CD4-positive, alpha-beta T cell treated with Interleukin-12 subunit alpha and Interleukin-12 subunit beta, for 1 hour (primary cell): ENCODE results near the gene BMP5.
"Not testable (repeated sequence)": the region's sequence is repeated elsewhere in the genome, so short reads cannot be mapped to it uniquely, and the experiment has no call there.

Experiments
- DNase-seq: peaks from one replicate; pipeline ENCODE4 v3.0.0-alpha.2; 2020

The BMP5 gene

GRCh38 chr6:55875400-55875799, at the start of gene BMP5:
Gene BMP5 (minus strand): TSS chr6:55875590. CDS start chr6:55874865, 725 bp downstream.
- no peak for DNase-seq

DNA sequence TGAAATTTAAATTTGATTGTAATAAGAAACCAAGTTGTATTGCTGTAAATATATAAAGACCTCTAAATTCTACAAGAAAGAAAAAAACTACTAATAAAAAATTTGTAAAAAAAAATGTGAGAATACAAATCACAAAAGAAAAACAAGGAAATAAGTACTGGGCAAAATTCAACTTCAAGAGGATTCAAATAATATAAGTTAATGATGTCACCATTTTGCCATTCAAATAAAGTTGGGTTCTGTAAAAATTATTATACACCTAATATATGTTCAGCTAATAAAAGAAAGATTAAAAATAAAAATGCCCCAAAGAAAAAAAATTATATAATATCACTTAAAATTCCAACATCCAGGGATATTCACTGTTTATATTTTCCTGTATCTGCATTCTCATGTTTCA, 47.0 kb upstream of the BMP5 start:
- DNase-seq: no peak

DNA sequence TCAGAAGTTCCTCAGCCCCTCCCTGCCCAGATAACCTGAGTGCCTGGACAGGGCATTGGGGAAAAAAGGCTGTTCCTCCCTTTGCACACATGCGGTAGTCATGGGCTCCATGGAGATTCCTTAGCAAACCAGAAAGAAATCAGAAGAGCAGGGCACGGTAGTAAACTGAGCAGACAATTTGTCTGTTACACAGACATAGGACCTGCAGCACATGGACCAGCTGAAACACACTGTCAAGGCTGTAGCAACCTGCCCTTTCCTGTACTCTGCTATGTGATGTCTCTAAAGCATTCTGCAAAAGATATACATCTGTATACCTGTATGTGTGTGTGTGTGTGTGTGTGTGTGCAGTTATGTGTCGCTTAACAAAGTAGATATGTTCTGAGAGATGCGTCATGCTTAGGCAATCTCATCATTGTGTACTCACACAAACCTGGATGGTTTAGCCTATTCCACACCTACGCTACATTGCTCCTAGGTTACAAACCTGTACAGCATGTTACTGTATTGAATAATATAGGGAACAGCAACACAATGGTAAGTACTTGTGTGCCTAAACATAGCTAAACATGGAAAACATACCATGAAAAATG, 44.4 kb upstream of the BMP5 start:
- DNase-seq: no peak

DNA sequence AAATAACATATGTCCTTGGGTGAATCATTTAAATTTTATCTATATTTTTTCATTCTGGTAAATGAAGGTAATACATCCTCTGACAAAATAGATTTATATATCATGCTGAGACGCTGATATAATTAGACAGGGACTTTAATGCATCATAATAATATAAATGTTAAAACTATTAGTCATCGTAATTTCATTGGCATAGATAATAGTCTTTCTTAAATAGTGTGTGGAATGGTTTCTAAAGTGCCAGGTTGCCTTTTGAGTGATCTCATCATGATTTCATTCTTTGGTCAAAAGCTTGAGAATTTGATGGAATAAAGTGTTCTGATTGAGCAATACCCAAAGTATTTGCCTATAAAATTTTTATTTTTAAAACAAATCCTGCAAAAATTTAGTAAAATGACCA, 43.2 kb upstream of the BMP5 start:
- no peak for DNase-seq

GRCh38 chr6:55917751-55918415, 42.5 kb upstream of the BMP5 start:
- DNase-seq: no peak

GRCh38 chr6:55916188-55916587, 40.8 kb upstream of the BMP5 start:
- DNase-seq: no peak

DNA sequence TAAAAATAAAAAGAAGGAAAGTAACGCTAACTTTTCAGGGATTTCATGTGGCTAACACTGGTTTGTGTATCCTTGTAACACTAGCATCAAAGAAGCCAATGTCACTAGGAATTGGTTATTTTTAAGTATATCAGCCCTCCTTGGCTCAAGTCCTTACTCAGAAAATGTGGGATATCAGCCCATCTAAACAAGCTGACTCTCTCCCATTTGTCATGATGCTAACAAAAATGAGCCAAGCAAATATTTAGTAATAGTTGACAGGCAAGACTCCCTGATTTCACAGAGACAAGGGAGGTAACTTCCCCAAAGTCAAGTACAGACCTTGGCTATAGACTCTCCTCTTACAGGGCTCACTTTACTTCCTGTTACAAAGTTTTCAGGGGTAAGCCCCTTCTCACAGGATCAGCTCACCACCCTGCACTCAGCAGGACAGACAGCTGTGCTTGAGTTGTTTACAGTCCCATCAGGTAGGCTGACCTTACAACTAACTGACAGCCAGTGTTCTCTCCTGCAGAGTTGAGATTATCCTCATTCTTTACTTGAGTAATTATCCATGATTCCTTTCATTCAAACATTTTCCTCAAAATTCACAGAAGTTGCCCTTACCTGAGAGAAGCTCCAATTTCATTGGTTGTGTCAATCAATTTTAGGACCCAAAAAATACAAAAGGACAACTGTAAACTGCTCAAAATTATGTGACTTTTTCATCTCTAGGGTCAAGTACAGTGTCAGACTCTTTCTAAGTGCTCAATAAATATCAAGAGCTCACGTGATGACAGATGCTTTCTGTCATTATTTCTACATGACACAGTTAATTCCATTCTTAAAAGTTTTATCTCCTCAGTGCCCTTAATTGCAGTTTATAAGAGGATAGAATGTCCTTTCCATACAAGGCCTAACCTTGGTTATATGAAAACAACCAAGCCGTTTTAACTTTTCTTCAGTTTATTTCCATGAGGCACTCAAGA, 38.1 kb upstream of the BMP5 start:
- no peak for DNase-seq

DNA sequence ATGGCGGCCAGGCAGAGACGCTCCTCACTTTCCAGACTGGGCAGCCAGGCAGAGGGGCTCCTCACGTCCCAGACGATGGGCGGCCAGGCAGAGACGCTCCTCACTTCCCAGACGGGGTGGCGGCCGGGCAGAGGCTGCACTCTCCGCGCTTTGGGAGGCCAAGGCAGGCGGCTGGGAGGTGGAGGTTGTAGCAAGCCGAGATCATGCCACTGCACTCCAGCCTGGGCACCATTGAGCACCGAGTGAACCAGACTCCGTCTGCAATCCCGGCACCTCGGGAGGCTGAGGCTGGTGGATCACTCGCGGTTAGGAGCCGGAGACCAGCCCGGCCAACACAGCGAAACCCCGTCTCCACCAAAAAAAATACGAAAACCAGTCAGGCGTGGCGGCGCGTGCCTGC, 35.1 kb upstream of the BMP5 start:
- not testable (repeated sequence) for DNase-seq

- not testable (repeated sequence) for DNase-seq
These were observed 34.5 kb upstream of the BMP5 start for GRCh38 chr6:55909911-55910310.

DNA sequence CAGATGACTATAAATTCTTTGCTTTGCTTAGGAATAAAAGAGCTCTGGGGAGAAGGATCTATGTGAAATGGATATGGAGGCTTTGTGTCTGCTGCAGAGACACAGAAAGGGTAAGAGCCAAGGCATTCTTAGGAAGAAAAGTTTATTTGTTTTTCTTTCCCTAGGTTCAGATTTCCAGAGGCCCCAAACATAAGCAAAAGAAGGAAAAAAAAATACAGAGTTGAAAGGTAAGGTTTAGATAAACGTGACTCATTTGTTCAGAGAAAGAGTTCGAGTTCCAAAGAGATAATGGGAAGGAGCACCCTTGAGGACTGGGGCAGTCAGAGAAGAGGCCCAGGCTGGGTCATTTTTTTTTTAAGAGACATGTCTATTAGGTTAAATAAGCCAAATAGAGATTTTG, 27.4 kb upstream of the BMP5 start:
- no peak for DNase-seq

DNA sequence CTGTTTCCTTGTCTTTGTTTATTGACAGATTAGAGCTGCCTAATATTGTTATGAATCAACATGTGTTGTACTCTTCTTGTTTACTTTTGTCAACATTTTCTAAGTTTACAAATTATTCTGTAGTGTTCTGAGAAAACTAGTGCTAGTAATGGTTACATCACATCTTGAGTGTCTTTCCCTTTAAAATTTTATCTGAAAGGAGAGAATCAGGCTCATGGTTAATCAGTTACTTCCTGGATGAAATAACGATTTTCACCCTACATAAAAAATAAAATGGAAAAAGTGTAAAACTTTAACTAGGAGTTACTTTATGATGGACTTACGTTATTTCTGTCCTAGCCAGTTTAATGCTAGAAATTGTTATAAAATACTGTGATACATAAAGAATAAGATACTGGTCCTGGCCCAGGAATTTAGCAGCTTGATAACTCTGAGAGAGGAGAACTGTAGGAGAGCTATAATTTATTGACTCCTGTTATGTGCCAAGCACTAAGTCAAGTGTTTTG, 26.4 kb upstream of the BMP5 start:
- DNase-seq: no peak

DNA sequence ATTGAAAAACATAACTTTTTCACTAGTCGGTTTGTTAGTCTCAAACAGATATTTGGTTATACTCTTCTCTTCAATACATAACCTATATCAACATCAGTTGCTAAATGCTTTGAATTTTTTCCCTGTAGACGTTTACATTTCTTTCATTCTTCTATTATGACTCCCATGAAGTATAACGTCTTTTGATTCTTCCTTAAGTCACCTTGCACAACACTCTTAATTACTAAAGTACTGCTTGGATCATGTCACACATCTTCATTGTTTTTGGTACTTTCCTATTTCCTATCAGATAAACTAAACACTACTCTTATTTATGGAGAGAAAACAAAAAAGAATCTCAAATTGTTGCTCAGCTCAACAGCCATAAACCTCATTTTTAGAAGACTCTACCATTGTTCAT, 23.0 kb upstream of the BMP5 start:
- DNase-seq: no peak

DNA sequence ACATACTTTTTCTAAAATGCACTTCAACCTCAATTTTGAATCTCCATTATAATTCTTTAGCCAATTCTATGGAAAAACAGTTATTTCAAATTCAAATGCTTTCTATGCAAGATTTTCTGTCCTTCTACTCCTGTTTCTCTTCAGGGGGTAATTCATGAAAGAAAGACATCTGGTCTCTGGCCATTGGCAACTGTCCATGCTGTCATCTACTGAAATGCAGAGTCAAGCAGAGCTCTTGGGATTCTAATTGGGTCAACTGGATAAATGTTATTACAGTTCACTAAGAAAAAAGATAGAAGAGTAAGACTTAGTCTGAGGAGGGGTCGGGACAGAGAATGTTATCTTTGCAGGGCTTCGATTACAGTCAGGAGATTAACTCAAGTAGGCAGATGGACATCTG, 22.0 kb upstream of the BMP5 start:
- DNase-seq: no peak

GRCh38 chr6:55895972-55896730, 20.8 kb upstream of the BMP5 start:
- no peak for DNase-seq

- DNase-seq: no peak
These were observed 17.5 kb upstream of the BMP5 start for GRCh38 chr6:55892749-55893357.

- no peak for DNase-seq
These were observed 13.5 kb upstream of the BMP5 start for GRCh38 chr6:55888917-55889316.

GRCh38 chr6:55886185-55886836, 10.9 kb upstream of the BMP5 start:
- DNase-seq: no peak

GRCh38 chr6:55882718-55883569, 7.6 kb upstream of the BMP5 start:
- DNase-seq: no peak

DNA sequence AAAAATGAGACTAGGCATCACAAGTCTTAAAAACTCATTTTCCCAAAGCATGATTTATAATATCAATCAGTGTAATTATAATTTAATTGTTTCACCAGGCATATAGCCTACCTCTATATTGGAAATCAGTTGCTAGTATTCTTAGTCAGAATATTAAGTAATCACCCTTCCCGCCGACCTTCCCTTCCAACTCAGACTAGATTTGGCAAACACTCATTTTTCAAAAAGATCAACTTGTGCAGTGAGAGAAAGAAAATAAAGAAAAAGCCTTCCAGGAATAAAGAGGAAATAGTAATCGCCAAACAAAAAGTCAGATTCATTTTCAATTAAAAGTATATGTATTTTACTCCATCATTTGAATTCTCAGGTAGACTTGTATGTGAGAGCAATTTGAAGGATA, 1.9 kb upstream of the BMP5 start:
- DNase-seq: no peak

GRCh38 chr6:55874316-55874715, 1.1 kb downstream of the BMP5 start:
- no peak for DNase-seq

- no peak for DNase-seq
These were observed 2.5 kb downstream of the BMP5 start for GRCh38 chr6:55872866-55873265.
